ENCODE results near the gene ASXL1. TPM values are rescaled to one million over a fixed set of nuclear protein-coding genes. Genes with fewer than 3 reads are reported as not detected.
"Not testable (repeated sequence)": the region's sequence is repeated elsewhere in the genome, so short reads cannot be mapped to it uniquely, and the experiment has no call there.

The ASXL1 gene
- total RNA-seq, 1 donor from 2014 or later, result 36.3 TPM

DNA sequence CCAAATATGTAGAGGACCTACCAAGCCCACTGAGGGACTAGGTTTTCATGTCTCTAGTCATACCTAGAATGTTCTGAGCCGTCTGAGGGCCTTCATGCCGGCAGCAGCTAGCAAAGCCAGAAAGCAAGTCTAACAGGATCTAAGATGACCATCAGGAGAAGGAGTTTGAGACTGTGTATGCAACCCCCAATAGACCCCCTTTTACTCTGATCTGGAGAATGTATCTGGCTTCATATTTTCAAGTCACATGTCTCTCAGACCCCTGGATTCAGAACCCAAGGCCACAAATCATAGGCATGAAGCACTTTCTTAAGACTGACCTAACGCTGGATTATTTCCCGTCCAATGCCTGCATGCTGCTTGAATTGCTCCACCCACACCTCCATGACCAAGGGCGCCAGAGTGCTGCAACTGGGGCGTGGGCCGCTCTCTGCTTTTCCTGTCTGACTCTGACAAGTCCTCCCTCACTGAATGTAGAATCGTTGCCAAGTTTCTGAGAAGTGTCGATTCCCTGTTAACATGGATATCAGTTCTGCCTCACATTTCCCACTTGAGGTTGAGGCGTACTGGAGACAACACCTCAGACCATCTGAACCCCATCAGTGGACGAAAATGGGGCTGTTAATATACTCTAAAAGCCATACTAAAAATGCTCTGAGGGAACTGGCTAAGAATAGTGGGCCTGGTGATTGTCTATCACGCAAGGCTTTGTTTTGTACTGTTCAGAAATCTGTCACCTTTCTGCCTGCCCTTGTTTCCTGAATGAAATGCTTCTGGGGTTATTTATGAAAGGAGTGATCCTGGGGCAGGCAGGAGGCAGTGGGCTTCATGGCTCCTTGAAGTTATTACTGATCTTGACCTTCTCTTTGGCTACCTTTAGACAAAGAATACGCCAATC is 23.9 kb upstream of the ASXL1 start:
- intact Hi-C loops (cut with DNase I), result loop anchor here (5.0 kb wide), 2 partner anchors 47 to 148 kb away; no protein-coding TSS in a partner anchor
- peak; percentile 91 for DNase-seq (ENCODE audit: low spot score)

DNA sequence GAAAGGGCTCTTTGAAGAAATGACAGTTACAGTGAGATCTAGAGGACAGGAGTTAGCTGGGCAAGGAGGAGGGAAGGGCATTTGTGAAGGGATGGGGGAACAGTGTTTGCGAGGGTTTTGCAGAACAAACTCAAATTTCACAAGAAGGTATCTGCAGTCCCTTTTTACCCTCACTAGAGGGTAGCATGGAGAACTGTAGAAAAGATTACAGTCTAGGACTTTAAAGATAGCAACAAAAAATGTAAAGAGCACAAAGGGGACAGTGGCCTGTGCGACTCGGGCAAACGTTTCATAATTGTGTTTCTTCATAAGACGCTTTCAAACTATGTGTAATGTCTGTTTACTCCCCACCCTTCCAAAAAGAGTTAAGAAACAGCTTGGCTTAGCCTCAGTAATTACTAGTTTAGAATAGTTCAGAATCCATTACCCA is 21.2 kb upstream of the ASXL1 start:
- no peak for DNase-seq (ENCODE audit: low spot score)
- intact Hi-C loops (cut with DNase I), result no loop called here

DNA sequence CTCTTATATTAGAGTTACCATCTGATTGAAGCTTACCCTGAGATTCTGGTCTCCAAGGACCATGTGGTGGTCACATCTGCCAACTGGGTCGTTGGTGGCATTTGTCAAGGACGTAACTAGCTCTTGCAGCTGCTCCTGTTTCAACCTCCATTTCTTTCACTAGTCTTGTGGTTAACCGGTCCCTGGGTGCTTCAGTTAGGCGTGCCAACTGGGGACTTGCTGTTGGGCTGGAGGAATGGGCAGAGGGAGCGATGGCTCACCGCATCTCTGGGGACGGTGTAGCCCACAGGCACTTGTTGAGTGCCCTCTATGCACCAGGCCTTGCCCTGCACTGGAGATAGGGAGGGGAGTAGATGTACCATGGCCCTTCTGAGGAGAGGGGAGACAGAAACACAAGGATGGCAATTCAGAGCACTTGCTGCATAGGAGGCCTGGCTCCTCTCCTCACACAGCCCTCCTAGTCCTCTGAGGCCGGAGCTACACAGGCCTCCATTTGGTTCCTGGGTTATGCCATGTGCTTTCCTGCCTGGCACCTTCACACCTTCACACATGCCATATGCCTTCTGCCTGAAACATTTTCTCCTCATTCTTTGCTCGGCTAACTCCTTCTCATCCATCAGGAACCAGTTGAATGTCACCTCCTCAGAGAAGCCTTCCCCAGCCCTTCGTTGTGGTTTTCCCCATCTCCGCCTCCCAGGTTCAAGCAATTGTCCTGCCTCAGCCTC is 20.0 kb upstream of the ASXL1 start:
- intact Hi-C loops (cut with DNase I), result no loop called here

DNA sequence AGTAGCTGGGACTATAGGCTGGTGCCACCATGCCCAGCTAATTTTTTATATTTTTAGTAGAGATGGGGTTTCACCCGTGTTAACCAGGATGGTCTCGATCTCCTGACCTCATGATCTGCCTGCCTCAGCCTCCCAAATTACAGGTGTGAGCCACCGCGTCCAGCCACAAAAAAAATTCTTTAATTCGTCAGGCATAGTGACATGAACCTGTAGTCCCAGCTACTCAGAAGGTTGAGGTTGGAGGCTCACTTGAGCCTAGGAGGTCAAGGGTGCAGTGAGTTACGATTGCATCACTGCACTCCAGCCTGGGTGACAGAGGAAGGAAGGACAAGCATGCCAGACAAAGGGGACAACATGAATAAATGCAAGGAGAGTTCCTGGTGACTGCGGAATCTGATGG is 19.5 kb upstream of the ASXL1 start:
- intact Hi-C loops (cut with DNase I), result no loop called here
- no peak for DNase-seq (ENCODE audit: low spot score)

More for the DNA sequence above, 20.0 kb upstream of the ASXL1 start:
- DNase-seq (ENCODE audit: low spot score), result no peak

GRCh38 chr20:32339116-32339515 is 19.0 kb upstream of the ASXL1 start:
- no peak for DNase-seq (ENCODE audit: low spot score)
- intact Hi-C loops (cut with DNase I), result no loop called here

- intact Hi-C loops (cut with DNase I); DNase-seq (ENCODE audit: low spot score): not testable (repeated sequence)
Measured at GRCh38 chr20:32341053-32341452, 17.1 kb upstream of the ASXL1 start.

DNA sequence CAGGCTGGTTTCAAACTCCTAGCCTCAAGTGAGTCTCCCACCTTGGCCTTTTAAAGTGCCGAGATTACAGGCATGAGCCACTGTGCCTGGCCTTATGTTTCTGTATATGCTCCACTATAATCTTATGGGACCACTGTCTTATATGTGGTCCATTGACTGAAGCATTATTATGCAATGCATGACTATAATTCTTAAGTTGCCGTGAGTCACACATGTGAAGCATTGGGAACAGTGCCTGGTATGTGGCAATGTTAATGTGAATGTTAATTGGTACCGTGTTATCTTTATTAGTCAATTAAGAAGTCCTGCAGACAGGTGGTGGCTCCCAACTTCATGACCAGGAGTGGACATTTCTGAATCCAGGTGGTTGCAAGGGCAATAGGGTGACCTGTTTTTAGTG is 14.7 kb upstream of the ASXL1 start:
- DNase-seq (ENCODE audit: low spot score), result no peak

DNA sequence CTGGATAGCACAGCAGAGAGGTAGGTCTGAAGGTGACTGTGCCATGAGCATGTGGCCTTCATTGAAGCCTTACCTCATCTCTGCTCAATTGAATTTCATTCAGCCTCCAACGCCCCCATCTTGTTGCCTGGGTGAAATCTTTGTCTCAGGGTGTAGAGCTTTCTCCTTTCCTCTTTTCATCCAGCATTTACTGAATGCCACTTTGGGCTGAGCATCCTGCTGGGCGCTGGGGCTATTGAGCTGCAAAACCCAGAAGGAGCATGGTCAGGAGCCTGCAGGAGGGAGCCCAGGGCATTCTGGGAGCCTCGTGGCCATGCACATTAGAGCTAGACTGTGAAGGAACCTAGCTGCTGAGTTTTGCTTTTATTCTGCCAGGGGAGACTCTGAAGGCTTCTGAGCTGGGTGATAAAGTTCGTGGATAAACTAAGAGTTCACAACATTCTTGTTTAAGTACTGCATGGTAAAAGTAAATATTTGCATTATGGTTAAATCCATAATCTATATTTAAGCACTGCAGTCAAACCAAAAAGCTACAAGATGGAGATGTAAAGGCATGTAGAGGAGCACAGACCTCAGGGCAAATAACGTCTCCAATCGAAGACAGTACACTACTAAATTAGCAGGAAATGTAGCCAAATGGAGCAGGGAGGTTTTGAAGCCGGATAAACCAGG is 13.2 kb upstream of the ASXL1 start:
- no peak for DNase-seq (ENCODE audit: low spot score)
- intact Hi-C loops (cut with DNase I), result no loop called here

More for the DNA sequence above, 14.7 kb upstream of the ASXL1 start:
- intact Hi-C loops (cut with DNase I), result no loop called here

DNA sequence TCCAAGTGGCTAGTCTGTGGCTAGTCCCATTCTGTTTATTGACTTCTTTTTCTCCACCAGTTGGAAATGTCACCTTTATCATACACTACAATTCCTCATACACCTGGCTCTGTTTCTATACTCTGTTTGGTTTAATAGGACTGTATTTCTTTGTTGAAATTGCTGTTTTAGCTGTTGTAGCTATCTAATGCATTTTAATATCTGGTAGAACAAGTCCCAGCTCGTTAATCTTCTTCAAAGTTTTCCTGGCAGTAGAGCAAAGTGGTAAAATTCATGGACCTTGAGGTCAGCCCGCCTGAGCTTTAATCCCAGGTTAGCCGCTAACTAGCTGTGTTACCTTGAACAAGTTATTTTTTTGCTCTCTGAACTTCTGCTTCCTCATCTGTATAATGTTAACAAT is 9.9 kb upstream of the ASXL1 start:
- DNase-seq (ENCODE audit: low spot score), result no peak
- intact Hi-C loops (cut with DNase I), result no loop called here

- no peak for DNase-seq (ENCODE audit: low spot score)
- intact Hi-C loops (cut with DNase I), result no loop called here
Measured at GRCh38 chr20:32350421-32350820, 7.7 kb upstream of the ASXL1 start.

- intact Hi-C loops (cut with DNase I), result no loop called here
- DNase-seq (ENCODE audit: low spot score), result no peak
Measured at GRCh38 chr20:32352121-32352720, 5.9 kb upstream of the ASXL1 start.

- intact Hi-C loops (cut with DNase I), result no loop called here
Measured at GRCh38 chr20:32353848-32354496, 4.2 kb upstream of the ASXL1 start.

DNA sequence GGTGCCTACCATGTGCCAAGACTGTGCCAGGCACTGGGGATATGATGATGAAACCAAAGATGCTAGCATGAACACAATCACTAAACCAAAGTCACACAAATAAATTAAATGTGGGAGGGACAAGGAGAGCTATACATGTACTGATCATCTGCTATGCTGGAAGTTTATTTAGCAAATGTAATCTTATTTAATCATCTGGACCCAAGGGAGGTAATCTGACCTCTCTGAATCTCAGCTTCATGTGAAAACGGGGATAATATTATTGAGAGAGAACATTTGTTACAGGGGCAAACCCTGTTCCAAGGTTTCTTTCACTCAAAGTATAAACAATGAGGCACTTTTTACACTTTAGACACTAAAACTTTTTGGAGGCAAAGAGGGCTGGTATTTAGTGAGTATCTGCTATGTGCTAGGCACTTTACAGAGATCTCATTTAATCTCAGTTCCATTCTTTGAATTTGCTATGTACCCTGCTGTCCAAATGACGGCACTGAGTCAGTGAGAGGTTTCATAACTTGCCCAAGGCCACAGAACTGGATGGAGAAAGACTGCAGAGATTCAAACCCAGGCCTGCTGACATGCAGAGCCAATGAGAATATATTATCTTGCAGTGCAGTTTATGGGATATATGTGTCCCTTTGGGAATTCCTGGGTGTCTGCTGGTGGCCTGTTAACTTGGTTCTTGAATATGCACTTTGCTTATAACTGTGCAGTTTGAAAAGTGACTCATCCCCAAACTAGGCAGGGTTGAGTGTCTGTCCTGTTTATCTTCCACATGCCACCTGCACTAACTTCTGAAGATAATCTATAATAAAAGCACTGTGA is 3.3 kb upstream of the ASXL1 start:
- intact Hi-C loops (cut with DNase I), result loop anchor here (5.0 kb wide), 3 partner anchors 78 to 148 kb away; partner anchors contain the start of genes KIF3B, PLAGL2 and POFUT1
- DNase-seq (ENCODE audit: low spot score), result no peak

More at GRCh38 chr20:32353848-32354496, 4.2 kb upstream of the ASXL1 start:
- no peak for DNase-seq (ENCODE audit: low spot score)

DNA sequence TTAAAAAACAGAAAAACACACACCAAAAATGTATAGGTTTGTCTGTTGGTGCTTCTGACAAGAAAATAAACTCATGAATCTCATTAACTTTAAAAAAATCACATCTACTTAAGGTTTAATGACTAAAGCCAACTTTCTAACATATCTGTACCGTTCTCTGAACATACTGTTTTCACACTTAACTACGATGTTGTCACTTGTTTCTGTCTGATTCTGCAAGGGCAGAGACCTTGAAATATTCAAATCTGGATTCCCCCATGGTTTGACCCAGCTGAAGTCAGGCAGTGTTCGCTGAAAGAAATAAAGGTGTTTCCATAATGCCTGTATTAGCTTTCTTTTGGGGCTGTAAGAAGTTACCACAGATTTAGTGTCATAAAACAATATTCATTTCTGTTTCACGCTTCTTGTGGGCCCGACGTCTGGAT is 2.7 kb upstream of the ASXL1 start:
- intact Hi-C loops (cut with DNase I), result loop anchor here (5.0 kb wide), 3 partner anchors 78 to 148 kb away; partner anchors contain the start of genes KIF3B, PLAGL2 and POFUT1
- DNase-seq (ENCODE audit: low spot score), result no peak

GRCh38 chr20:32355907-32356621 is 2.1 kb upstream of the ASXL1 start:
- intact Hi-C loops (cut with DNase I), result loop anchor here (5.0 kb wide), 3 partner anchors 79 to 149 kb away; partner anchors contain the start of genes KIF3B, PLAGL2 and POFUT1
- not testable (repeated sequence) for DNase-seq (ENCODE audit: low spot score)

GRCh38 chr20:32356622-32357374 is 1.3 kb upstream of the ASXL1 start:
- intact Hi-C loops (cut with DNase I), result loop anchor here (5.0 kb wide), 3 partner anchors 79 to 149 kb away; partner anchors contain the start of genes KIF3B, PLAGL2 and POFUT1
- no peak for DNase-seq (ENCODE audit: low spot score)

Measured in cardiac septum (tissue), 1 donor.